ENCODE data around the gene ELK3. TPM values are rescaled to one million over a fixed set of nuclear protein-coding genes. Genes with fewer than 3 reads are reported as not detected.
A peak's percentile ranks its signal among the peaks of the same experiment; 100 is the strongest.

ELK3 gene
- total and polyA plus RNA-seq, 12 donors = 6.6 to 33.6 (median 18.7) TPM

GRCh38 chr12:96235484-96235826 lies 41.3 kb downstream of the ELK3 start:
- Histone ChIP-seq H3K36me3 (replicated peaks in 1 of 2) (no peaks in the 10 kb centered on the region), H3K4me1 (replicated peaks in 1 of 2) (peaks cover 10 to 58% of the 10 kb centered on the region in 2 donors), H3K9me3 (replicated peaks in 1 of 3) (no peaks in the 10 kb centered on the region), H3K27me3 (no peaks in the 10 kb centered on the region), H3K27ac (peak overlapping the region in 2 of 5 donors; percentile 74 to 85), H3K4me3 (no peak overlapping the region)
- 39 to 48% (median 41%) methylated on average over 5 of the region's 5 CpGs for WGBS, 4 donors
- intact Hi-C loops (cut with DNase I) = no loop called here
- TF ChIP-seq POLR2A (IDR thresholded peaks at IDR 0.05) = no peak
- TF ChIP-seq CTCF (IDR thresholded peaks at IDR 0.05) = no peak
- peak in 3 of 7 donors; percentile 40 to 49 (median 42) for DNase-seq

- H3K9me3 ChIP-seq (replicated peaks in 1 of 3) = no peaks in the 10 kb centered on the region
- 72 to 88% (median 83%) methylated on average over 9 to 18 of the region's 18 CpGs for WGBS, 4 donors
- no peak for TF ChIP-seq CTCF (IDR thresholded peaks at IDR 0.05)
- no peak for TF ChIP-seq POLR2A (IDR thresholded peaks at IDR 0.05)
- H3K27ac ChIP-seq = peak overlapping the region in 2 of 5 donors; percentile 83 to 85
- H3K27me3 ChIP-seq = no peaks in the 10 kb centered on the region
- peak in 1 of 7 donors; percentile 46 for DNase-seq
- H3K36me3 ChIP-seq (replicated peaks in 1 of 2) = no peaks in the 10 kb centered on the region
- no peak overlapping the region for H3K4me3 ChIP-seq
- H3K4me1 ChIP-seq (replicated peaks in 1 of 2) = peaks cover 10 to 58% of the 10 kb centered on the region in 2 donors
- intact Hi-C loops (cut with DNase I) = no loop called here
Measured at GRCh38 chr12:96236221-96236822, 42.1 kb downstream of the ELK3 start.

GRCh38 chr12:96237035-96237434 lies 42.9 kb downstream of the ELK3 start:
- Histone ChIP-seq H3K4me1 (replicated peaks in 1 of 2) (peaks cover 10 to 60% of the 10 kb centered on the region in 2 donors), H3K9me3 (replicated peaks in 1 of 3) (no peaks in the 10 kb centered on the region), H3K27ac (peak overlapping the region in 3 of 5 donors; percentile 67 to 85 (median 83)), H3K4me3 (no peak overlapping the region), H3K36me3 (replicated peaks in 1 of 2) (no peaks in the 10 kb centered on the region), H3K27me3 (no peaks in the 10 kb centered on the region)
- no peak for DNase-seq
- no peak for TF ChIP-seq CTCF (IDR thresholded peaks at IDR 0.05)
- no peak for TF ChIP-seq POLR2A (IDR thresholded peaks at IDR 0.05)
- 82 to 88% (median 85%) methylated on average over 5 to 7 of the region's 7 CpGs for WGBS, 4 donors
- intact Hi-C loops (cut with DNase I) = no loop called here

- H3K27me3 ChIP-seq = no peaks in the 10 kb centered on the region
- peak in 6 of 7 donors; percentile 70 to 83 (median 74) for DNase-seq
- peak in 1 of 2 donors; percentile 21 for TF ChIP-seq POLR2A (IDR thresholded peaks at IDR 0.05)
- TF ChIP-seq CTCF (IDR thresholded peaks at IDR 0.05) = no peak
- H3K4me1 ChIP-seq (replicated peaks in 1 of 2) = peaks cover 10 to 65% of the 10 kb centered on the region in 2 donors
- H3K4me3 ChIP-seq = peak overlapping the region in 1 of 4 donors; percentile 16
- peak overlapping the region in 4 of 5 donors; percentile 62 to 85 (median 75) for H3K27ac ChIP-seq
- H3K36me3 ChIP-seq (replicated peaks in 1 of 2) = no peaks in the 10 kb centered on the region
- WGBS, 4 donors = 17 to 38% (median 35%) methylated on average over 9 of the region's 9 CpGs
- intact Hi-C loops (cut with DNase I) = no loop called here
- no peaks in the 10 kb centered on the region for H3K9me3 ChIP-seq (replicated peaks in 1 of 3)
Measured at GRCh38 chr12:96237465-96238077, 43.4 kb downstream of the ELK3 start.

All from adrenal gland (tissue), 12 donors.